GM12875 (cell line): Measurements from ENCODE around the gene CCDC120.

Experiments used
- H3K4me3 ChIP-seq: one replicate; pipeline ENCODE4 v1.5.1; 2011; ENCODE audit warnings: low read depth, low read length, control low read depth
- CTCF ChIP-seq: IDR thresholded peaks from 2 replicates; pipeline ENCODE4 v1.5.1; 2011; ENCODE audit warnings: low read depth, mild to moderate bottlenecking, control low read depth, inconsistent platforms, low read length, moderate library complexity, borderline replicate concordance; ENCODE audit not compliant: insufficient read depth

CCDC120 gene

GRCh38 chrX:49077941-49078340 is 19.1 kb downstream of the CCDC120 start:
- TF ChIP-seq CTCF: no peak

GRCh38 chrX:49079489-49080428 is 21.0 kb downstream of the CCDC120 start, which contains the start of gene WDR45:
Gene WDR45, minus strand, starts transcription at chrX:49079887. Its CDS starts 1,792 bp downstream, at chrX:49078095.
- no peak for TF ChIP-seq CTCF
- H3K4me3 ChIP-seq: peak within 1 kb of the TSS; percentile 64

More at GRCh38 chrX:49077941-49078340, 19.1 kb downstream of the CCDC120 start:
- H3K4me3 ChIP-seq: no peak overlapping the region

- no peak overlapping the region for H3K4me3 ChIP-seq
- no peak for TF ChIP-seq CTCF
These were observed 23.6 kb downstream of the CCDC120 start for GRCh38 chrX:49082271-49082871.

GRCh38 chrX:49089553-49089952 is 30.8 kb downstream of the CCDC120 start:
- no peak for TF ChIP-seq CTCF

GRCh38 chrX:49096419-49096818 is 37.6 kb downstream of the CCDC120 start:
- H3K4me3 ChIP-seq: no peak overlapping the region
- TF ChIP-seq CTCF: no peak

More at GRCh38 chrX:49089553-49089952, 30.8 kb downstream of the CCDC120 start:
- H3K4me3 ChIP-seq: no peak overlapping the region

- H3K4me3 ChIP-seq: peak overlapping the region; percentile 70
- TF ChIP-seq CTCF: no peak
These were observed 42.2 kb downstream of the CCDC120 start for GRCh38 chrX:49100704-49101628.
